SW 1271 (cell line): ENCODE results near the gene CHPF2.

Experiments
- DNase-seq, 2 experiments: peaks; one replicate each; lab custom pipeline; 2025; lab: John Stamatoyannopoulos, UW

CHPF2 gene, protein sequence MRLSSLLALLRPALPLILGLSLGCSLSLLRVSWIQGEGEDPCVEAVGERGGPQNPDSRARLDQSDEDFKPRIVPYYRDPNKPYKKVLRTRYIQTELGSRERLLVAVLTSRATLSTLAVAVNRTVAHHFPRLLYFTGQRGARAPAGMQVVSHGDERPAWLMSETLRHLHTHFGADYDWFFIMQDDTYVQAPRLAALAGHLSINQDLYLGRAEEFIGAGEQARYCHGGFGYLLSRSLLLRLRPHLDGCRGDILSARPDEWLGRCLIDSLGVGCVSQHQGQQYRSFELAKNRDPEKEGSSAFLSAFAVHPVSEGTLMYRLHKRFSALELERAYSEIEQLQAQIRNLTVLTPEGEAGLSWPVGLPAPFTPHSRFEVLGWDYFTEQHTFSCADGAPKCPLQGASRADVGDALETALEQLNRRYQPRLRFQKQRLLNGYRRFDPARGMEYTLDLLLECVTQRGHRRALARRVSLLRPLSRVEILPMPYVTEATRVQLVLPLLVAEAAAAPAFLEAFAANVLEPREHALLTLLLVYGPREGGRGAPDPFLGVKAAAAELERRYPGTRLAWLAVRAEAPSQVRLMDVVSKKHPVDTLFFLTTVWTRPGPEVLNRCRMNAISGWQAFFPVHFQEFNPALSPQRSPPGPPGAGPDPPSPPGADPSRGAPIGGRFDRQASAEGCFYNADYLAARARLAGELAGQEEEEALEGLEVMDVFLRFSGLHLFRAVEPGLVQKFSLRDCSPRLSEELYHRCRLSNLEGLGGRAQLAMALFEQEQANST

DNA sequence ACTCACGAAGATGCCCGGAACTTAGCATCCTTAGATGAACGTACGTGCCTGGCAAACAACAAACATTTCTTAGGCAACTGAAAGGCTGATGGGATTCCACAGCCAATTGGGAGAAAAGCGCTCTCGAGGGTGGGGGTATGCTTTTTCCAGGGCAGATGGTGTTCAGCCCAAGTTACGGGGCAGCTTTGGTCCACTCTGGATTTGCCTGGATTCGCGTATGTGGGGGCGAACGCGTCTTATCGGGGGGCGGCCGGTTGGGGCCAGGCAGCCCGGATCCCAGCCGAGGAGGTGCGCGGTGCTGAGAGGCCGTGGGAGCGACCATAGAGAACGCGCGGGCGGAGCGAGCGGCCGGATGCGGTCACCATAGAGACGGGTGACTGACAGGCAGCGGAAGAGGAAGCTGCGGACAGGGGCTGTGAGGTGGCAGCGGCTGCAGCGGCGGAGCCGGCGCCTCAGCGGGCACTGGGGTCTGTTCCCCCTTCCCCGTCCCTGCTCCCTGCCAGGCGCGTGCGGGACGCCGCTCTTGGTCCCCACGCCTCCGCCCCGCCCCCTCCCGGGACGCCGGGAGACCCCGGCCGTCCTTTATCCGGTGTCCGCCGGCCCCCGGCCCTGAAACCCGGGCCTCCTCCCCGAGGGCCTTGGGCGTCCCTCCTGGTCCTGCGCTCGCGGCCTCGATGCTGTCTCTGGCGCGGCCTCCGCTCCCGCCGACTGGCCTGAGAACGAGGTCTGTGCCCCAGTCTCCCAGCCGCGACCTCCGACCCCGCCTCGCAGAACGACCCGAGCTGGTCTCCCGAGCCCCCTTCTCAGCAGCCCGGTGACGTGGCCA, at the start of gene CHPF2:
Gene CHPF2 (plus strand): TSS at position 393 of the 826 bp plus-strand sequence. CDS start 1,529 bp downstream, outside the sequence.
- peak; percentile 18 to 83 for DNase-seq

DNA sequence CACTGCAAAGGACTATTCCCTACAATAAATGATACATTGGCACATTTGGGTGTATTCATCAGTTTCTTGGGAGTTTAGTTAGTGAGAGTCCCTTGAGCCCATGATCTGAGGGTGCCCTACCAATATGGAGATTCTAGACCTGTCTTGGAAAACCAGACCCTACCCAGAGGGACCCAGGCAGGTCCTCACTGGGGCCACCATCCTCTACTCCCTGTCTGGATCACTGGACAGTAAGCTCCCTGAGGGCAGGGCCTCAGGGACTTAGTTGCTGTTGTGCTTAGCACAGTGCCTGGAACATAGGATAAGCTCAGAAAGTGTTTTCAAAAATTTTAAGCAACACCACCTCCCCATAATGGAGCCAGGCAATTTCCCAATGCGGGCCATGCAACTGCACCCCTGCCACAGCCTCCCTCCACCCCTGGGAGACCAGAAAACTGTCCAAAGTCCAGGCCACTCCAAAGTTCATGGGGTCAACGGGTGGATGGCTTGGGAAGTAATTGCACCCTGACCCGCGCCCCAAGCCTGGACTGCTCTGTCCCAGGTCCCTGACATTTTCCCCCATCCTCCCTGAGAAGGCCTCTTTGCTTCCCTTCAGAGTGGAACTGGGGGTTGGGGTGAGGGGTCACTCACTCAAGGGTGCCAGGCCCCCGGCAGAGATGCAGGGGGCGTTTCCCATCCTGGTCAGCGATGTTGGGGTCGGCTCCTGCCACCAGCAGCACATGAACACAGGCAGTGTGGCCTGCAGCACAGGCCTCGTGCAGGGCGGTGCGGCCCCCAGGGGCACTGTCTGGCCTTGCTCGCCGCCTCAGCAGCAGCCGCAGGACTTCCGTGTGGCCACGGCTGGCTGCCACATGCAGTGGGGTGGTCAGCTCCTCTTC, 46.3 kb upstream of the CHPF2 start:
- DNase-seq = no peak

DNA sequence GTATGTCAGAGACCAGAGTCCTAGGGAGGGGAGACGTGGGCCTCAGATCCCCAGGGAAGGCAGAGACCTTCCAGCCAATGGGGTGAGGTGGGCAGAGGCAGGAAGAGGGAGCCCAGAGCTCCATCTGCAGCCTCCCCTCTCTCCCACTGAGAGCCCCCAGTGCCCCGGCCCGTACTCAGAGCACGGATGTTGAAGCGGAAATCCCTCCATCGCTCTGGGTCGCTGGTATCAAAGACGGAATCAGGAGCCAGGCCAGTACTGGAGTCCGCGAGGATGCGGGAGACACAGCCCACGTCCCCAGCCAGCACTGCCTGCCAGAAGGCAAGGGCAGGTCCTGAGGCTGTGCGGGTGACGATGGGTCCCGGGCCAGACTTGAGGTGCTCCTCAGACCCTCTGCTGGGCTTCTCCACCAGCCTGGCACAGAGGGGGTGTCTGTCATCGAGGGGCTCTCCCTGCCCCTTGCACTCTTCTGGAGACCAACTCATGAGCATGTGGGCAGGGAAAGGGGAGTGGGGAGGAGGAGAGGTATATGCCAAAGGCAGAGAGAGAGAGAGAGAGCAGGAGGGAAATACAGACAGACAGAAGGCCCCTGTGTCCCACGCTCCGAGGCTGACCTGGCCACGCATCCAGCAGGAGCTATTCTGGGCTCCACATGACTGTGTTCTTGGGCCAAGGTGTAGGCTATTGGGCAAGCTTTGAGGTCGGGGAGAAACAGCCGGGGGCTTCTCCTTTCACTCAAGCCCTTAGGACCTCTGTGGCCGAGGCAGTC, 45.5 kb upstream of the CHPF2 start, which contains the start of gene ASB10:
Gene ASB10 (minus strand): TSS at position 611 of the 769 bp plus-strand sequence. CDS start 120 bp downstream, at position 491.
- DNase-seq = no peak

DNA sequence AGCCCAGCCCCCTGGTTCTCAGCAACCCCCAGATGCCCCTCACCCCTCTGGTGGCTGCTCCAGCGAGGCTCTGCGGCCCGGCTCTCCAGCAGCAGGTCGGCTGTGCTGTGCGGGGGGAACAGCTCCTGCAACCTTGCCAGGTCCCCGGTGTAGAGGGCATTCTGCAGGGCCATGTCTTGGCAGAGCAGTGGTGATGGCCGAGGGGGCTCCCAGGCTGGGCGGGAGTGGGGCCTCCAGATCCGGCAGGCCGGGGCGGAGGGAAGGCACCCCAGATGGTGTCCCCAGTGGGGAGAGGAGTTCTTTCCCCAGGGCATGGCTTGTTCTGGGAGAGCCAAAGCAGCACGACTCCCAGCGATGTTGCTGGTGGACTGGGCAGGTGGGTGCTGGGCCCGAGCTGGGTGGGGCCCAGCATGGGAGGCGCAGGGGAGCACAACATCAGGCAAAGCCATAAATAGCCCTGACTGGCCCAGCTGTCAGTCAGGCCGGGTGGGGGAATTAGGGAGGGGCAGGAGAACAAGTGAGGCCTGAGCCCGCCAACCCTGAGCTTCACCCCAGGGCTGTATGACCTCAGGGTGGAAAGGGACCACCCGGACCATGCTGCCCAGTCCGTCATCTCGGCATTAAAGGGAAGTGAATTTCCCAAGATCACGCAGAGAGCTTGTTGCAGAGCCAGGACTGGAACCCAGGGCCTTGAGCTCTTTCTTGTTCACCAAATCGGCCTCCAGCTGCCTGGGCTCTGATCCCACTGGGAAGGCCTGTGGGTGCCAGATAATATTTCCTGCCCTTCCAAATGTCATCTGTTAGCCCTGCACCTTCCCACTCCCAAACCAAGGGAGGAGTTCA, 44.7 kb upstream of the CHPF2 start:
- no peak for DNase-seq

DNA sequence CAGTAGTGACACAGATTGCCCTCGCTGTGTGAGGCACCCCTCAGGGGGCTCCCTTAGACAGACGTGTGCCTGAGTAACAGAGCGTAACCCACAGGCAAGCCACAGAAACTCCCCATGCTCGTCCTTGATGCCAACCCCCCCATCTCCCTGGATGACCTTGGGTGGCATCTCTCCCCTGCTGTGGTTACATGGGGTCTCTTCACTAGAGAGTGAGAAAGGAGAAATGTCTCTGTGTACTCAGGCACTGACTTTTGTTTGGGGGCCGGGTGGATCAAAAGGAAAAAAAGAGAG, 44.1 kb upstream of the CHPF2 start:
- DNase-seq = no peak

DNA sequence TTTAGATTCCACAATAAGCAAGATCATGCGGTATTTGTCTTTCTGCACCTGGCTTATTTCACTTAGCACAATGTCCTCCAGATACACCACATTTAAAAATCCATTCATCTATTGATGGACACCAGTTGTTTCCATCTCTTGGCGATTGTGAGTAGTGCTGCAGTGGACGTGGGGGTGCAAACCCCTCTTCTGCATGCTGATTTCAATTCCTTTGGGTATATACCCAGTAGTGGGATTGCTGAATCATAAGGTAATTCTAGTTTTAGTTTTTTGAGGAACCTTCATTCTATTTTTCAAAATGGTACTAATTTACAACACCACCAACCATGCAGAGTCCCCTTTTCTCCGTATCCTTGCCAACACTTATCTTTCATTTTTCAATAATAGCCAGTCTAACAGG, 43.2 kb upstream of the CHPF2 start:
- no peak for DNase-seq

DNA sequence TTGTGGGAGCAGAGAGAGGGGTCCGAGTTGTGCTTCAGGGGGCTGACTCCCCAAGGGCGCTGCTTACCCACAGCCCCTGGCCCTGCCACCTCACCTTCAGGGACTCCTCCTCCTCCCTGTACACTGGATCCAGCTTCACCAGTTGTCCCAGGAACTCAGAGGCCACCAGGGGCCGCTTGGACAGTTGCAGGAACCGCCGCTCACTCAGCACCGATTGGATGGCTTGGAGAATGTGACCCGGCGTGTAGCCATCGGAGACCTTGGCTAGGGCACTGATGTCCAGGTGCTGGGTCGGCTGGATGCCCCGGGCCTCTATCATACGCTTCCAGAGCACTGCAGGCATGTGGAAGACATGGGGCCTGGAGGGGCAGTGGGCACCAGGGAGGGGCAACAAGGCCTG, 40.7 kb upstream of the CHPF2 start:
- no peak for DNase-seq

DNA sequence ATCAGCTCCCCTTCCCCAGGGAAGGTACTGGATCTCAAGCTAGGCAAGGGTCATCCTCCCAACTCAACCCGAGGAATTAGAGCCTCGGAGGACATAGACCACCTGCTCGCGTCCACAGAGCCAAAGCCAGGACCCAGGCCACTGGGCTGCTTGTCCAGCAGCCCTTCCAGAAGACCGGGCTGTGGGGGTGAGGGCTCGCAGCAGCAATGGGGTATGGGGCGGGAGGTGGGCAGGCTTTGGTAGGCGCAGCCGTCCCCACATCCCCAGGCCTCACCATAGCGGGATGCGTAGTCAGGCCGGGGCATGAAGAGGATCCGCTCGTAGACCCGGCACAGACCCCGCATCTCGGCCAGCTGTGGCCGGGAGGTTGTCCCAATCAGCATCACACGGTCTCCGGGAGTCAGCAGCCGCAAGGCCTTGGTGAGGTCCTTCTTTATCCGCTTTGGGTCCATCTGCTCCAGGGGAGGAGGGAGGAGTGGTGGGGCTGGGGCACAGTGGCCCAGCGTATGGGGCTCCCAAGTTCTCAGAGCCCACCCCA, 40.2 kb upstream of the CHPF2 start:
- no peak for DNase-seq

DNA sequence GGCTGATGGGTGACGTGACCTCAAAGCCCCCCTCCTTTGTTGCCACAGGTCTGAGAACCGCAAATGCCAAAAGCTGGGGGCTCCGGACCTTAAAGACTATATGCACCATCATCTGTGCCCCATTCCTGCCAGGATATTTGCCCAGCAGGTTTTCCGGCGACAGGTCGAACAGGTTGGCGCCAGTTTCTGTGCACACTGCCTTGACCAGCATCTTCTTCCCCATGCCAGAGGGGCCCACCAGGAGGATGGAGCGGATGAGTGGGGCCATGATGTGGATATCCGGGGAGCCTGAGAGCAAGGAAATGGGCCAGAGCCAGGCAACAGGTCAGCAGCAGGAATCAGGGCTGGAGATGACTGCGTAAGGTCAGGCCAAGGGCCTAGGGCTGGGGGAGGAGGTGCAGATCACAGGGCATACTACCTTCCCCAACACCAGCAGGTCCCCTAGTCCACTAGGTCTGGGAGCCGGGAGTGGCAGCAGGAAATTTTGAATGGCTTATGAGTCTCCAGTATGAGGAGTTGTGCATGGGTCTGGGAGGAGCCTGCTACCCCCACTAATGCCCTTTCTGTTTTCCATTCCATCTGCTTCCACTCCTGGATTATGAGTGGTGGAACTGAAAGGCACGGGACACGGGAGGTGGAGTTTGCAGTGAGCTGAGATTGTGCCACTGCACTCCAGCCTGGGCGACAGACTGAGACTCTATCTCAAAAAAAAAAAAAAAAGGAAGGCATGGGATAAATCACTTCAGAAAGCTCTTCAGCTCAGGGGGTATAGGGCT, 38.9 kb upstream of the CHPF2 start:
- DNase-seq = no peak

DNA sequence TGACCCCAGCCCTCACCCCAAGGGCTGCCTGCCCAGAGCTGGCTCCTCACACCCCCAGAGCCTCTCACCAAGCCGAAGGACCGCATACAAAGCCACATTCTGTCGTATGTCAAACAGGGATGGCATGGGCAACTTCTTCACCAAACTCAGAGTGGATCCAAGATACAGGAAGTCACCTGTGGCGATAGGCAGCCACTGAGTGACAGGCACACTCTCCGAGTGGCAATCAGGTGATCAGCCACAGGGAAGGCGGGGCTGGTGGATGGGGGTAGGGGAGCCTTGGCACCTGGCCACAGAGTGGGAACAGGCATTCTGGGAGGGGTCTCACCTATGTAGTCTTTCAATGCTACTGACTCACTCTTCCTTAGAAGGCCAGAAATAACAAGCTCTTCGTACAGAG, 38.1 kb upstream of the CHPF2 start:
- DNase-seq = no peak

DNA sequence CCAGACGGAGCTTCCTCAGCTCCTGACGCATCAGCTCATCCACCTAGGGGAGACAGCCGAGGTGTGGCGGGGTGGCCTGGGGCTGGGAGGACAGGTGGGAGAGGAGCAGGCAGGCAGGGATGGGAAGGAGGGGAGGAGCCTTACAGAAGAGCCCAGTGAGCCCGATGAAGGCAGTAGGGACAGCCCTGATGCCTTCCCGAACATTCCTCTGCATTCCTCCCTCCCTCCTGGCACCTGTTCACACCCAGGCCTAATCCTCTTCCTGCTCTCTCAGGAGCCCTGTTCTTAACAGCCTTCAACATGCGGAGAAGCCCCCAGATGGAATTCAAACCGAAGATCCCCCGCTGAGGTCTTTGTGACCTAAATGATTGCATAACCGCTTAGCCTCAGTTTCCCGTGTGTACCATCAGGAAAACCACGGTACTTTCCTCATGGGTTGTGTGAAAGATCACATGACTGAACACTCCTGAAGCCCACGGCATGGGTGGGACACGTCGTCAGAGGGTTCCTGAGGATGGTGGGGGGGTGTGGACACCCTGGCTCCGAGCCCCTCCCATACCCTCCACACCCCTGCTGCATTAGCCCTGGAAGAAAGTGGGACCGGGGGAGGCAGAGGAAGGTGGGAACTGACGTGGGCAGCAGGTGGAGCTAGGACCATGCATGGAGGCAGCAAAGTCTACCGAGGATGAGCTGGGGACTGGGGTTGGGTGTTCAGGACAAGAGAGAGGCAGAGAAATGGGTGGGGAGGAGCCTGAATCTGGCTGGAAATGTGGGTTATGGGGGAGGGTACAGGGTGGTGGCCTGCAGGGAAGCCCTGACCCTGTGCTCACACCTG, 36.5 kb upstream of the CHPF2 start:
- no peak for DNase-seq

DNA sequence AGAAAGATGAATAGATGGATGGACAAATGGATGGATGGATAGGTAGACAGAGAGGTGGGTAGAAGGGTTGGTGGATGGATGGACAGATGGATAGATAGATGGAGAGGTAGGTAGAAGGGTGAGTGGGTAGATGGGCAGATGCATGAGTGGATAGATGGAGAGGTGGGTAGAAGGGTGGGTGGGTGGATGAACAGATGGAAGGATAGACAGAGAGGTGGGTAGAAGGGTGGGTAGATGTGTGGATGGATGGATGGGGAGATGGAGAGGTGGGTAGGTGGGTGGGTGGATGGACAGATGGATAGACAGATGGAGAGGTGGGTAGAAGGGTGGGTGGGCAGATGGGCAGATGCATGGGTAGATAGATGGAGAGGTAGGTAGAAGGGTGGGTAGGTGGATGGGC, 34.4 kb upstream of the CHPF2 start:
- DNase-seq = no peak

DNA sequence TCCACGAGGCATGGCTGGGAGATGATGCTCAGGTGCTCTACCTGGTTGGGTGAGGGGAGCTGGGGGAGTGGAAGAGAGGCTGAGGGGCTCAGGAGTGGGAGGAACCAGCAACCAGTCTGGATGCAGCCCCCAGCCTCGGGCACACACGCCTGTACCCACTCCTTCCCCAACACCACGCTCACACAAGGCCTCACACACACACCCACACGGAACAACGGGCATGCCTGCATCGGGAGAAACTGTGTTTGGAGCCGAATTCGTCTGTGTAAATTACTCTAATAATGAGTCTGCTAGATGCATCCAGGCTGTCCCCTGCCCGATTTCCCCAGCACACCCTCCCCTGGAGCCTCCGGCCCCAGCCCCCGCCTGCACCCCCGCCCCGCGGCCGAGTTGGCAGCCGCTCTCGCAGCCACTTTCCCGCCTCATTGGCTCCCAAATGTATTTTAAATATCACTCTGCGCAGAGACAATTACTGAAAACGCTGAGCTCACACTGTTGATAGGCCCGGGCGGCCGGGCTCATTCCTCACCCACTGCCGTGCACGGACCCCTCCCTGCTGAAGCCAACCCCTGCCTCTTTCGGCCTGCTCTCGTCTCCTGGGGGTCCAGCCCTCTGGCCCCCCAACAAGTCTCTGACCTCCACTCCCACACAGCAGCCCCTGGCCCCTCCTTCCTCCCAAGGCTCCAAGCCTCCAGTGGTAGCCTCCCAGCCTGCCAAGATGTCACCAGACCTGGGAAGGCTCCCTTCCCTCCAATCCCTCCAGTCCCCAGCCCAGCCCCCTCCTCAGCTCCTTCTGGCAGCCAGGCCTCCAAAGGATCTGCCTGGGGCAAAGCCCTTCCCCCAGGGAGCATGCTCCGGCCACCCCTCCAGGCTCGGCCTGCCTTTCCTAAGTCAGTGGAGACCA, 33.1 kb upstream of the CHPF2 start:
- DNase-seq = no peak

DNA sequence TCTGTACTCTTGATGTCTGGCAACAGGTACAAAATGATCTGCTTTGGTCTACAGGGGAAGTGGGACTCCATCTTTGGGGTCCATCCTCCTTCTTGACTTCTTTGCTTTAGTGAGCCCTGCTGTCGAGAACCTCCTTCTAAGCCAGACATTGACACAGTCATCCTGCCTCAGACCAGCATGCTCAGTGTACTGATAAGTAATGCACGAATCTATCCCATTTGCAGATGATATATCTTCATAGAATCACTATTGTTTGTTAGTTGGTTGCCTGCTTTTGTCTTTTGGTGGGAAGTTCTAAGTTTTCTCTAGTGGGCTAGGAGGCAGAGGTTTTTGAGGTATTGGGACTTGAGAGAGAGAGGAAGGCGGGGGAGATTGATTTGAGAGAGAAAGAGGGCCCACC, 30.9 kb upstream of the CHPF2 start:
- DNase-seq = no peak

DNA sequence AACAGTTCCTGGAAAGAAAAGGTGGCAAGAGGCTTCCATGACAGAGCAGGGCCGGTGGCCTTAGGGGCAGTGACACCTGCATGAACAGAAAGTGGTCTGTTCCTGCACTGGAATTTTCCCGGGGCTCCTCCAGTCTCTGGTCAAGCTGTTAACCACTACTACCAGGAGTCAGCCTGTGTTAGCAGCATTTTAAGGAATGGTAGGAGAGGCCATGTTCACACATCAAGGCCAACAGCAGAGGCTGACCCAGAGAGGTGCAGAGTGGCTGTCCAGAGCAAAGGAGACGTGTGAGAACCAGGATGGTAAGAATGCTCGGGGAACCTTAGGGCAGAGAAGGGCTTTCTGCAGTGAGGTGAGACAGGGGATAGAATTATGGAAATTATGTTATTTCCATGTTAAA, 30.5 kb upstream of the CHPF2 start:
- no peak for DNase-seq

DNA sequence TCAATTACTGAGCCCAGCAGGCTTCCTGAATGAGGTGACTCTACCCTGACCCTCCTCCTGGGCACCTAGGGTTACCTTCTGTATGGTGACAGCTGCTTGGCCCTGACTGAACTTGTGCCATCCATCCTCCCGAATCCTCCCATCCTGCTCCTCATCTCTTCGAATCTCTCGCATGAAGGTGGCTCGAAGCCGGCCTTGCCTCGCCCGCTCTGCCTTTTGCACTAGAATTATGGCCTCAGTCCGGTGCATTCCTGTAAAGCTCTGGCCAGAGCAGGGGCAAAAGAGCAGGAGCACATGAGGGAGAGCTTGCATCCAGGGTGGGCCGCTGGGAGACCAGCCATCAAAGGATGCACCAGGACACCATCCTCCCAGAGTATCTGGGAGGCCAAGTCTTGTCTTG, 29.4 kb upstream of the CHPF2 start:
- no peak for DNase-seq
